HepG2 (cell line): Measurements from ENCODE around the gene STKLD1. TPM values are rescaled to one million over a fixed set of nuclear protein-coding genes. Genes with fewer than 3 reads are reported as not detected.
"Not testable (repeated sequence)": the region's sequence is repeated elsewhere in the genome, so short reads cannot be mapped to it uniquely, and the experiment has no call there.

Experiments
- ATAC-seq: fragments of 200-7000 bp; cut with Tn5 transposase; 3 replicates; pipeline ENCODE4 v1.9.1; 2020; ENCODE audit warnings: mild to moderate bottlenecking, moderate library complexity
- BruUV-seq: library from RNA; stranded (reverse); fragments of 400-500 nt; replicated peaks from 2 replicates; lab custom pipeline; 2021; lab: Mats Ljungman, UMichigan
- CTCF ChIA-PET: fragments of 300-600 bp; formaldehyde crosslinking; extraction: SDS; loops from one replicate; lab custom pipeline; 2021; ENCODE audit warnings: low total read pairs, inconsistent platforms, low intra/inter-chr PET ratio; lab: Yijun Ruan, JAX
- POLR2A ChIA-PET: fragments of 350-600 bp; sonication (Branson Sonifier 250); formaldehyde crosslinking; loops from one replicate; lab custom pipeline; 2020; ENCODE audit warnings: antibody characterized with exemption, inconsistent platforms; lab: Yijun Ruan, JAX
- DNase-seq: peaks from one replicate; pipeline ENCODE4 v3.0.0-alpha.2; 2015; ENCODE audit warnings: low spot score
- FAIRE-seq: peaks from 3 replicates; lab custom pipeline; 2011; peaks lifted over from hg19 to GRCh38; lab: Jason Lieb, UNC
- H2AFZ ChIP-seq: one replicate; pipeline ENCODE4 v1.6.1; 2011; ENCODE audit warnings: low read length, inconsistent platforms
- H3K27ac ChIP-seq: fragments of 300-600 bp; 3 replicates; pipeline ENCODE4 v1.8.0; 2011; ENCODE audit warnings: mixed run types, mild to moderate bottlenecking, mixed read lengths, low read length, inconsistent platforms; ENCODE audit not compliant: insufficient read depth; ENCODE audit errors: extremely low read length
- H3K27me3 ChIP-seq, 2 experiments: fragments of 200-600 bp in 1 of 2; 2 replicates in 1 of 2; 3 replicates in 1 of 2; pipeline versions ENCODE4 v1.6.0 to v1.8.0; 2011; ENCODE audit warnings: low read length in 2 of 2, mild to moderate bottlenecking in 2 of 2, moderate library complexity in 2 of 2, inconsistent platforms in 1 of 2; ENCODE audit not compliant: insufficient read depth in 2 of 2, control insufficient read depth in 1 of 2
- H3K36me3 ChIP-seq, 2 experiments: fragments of 200-600 bp in 1 of 2; replicated peaks in 1 of 2; 2 replicates in 1 of 2; 3 replicates in 1 of 2; pipeline versions ENCODE4 v1.5.1 to v1.8.0; 2011; ENCODE audit warnings: low read length in 2 of 2, inconsistent platforms in 1 of 2; ENCODE audit not compliant: insufficient read depth in 2 of 2, control insufficient read depth in 1 of 2
- H3K4me1 ChIP-seq: 2 replicates; pipeline ENCODE4 v1.5.1; 2012; ENCODE audit warnings: low read length, inconsistent platforms; ENCODE audit not compliant: insufficient read depth
- H3K4me2 ChIP-seq: 2 replicates; pipeline ENCODE4 v1.6.0; 2011; ENCODE audit warnings: low read depth, low read length, inconsistent platforms
- H3K4me3 ChIP-seq, 3 experiments: fragments of 200-600 bp in 1 of 3; sonication (generic), shearing (Covaris generic) in 1 of 3; replicated peaks in 1 of 3; 2 replicates each; pipeline ENCODE4 v1.5.1; 2011 to 2016; ENCODE audit warnings: low read length in 3 of 3, inconsistent platforms in 2 of 3, low read depth in 2 of 3, mild to moderate bottlenecking in 2 of 3, control low read depth in 1 of 3, mixed read lengths in 1 of 3; ENCODE audit not compliant: insufficient read depth in 1 of 3
- H3K79me2 ChIP-seq: one replicate; pipeline ENCODE4 v1.6.1; 2011; ENCODE audit warnings: low read length, inconsistent platforms; ENCODE audit not compliant: insufficient read depth
- H3K9ac ChIP-seq: 2 replicates; pipeline ENCODE4 v1.6.0; 2011; ENCODE audit warnings: mild to moderate bottlenecking, low read depth, low read length, inconsistent platforms; ENCODE audit not compliant: insufficient read depth
- H3K9me3 ChIP-seq: 2 replicates; pipeline ENCODE4 v1.5.1; 2012; ENCODE audit warnings: mild to moderate bottlenecking, low read length
- H4K20me1 ChIP-seq: 2 replicates; pipeline ENCODE4 v1.6.0; 2011; ENCODE audit warnings: inconsistent platforms, mild to moderate bottlenecking, low read length, moderate library complexity; ENCODE audit not compliant: insufficient read depth
- CBX2 ChIP-seq, 2 experiments: fragments of 200-600 bp in 1 of 2; sonication (generic); formaldehyde crosslinking in 1 of 2; IDR thresholded peaks; 2 replicates each; pipeline versions ENCODE4 v1.7.0 to v1.8.1; 2018 to 2022; ENCODE audit warnings: low read depth in 2 of 2, low read length in 1 of 2, mild to moderate bottlenecking in 1 of 2, missing genetic modification reagents in 1 of 2
- CENPBD1 ChIP-seq: sonication (generic); formaldehyde crosslinking; IDR thresholded peaks from 2 replicates; pipeline ENCODE4 v1.8.0; 2022; ENCODE audit warnings: missing genetic modification reagents, low read depth, mild to moderate bottlenecking, borderline replicate concordance
- RBFOX2 ChIP-seq: fragments of 200-400 bp; formaldehyde crosslinking; IDR thresholded peaks from 2 replicates; pipeline ENCODE4 v1.6.1; 2017; ENCODE audit warnings: low read depth, mild to moderate bottlenecking, low read length
- ZNF142 ChIP-seq: sonication (generic); formaldehyde crosslinking; IDR thresholded peaks from 2 replicates; pipeline ENCODE4 v1.4.0; 2020; ENCODE audit warnings: missing genetic modification reagents
- ZNF879 ChIP-seq: sonication (generic); formaldehyde crosslinking; IDR thresholded peaks from 2 replicates; pipeline ENCODE4 v1.8.1; 2023; ENCODE audit warnings: missing genetic modification reagents
- WGBS: methylation state at CpG from one replicate; pipeline ENCODE4 v1.1.6; 2017; ENCODE audit warnings: low lambda C conversion rate; 5-methylcytosine and 5-hydroxymethylcytosine counted together
- in situ Hi-C: cut with HindIII; loops from 2 replicates; pipeline ENCODE4 v1.10.0; 2017; ENCODE audit warnings: low pct_unique_long_range_greater_than_20kb; ENCODE audit not compliant: extremely low pct_ligation_motif_present
- intact Hi-C: fragments of 100-400 bp; cut with micrococcal nuclease; formaldehyde crosslinking; loops from one replicate; pipeline ENCODE4 v1.10.0; 2022; ENCODE audit not compliant: unreplicated experiment
- polyA plus RNA-seq, 8 experiments: library from polyadenylated mRNA; depleted of rRNA in 3 of 8; stranded (reverse) in 7 of 8; unstranded in 1 of 8; fragments of >200 nt; fragmentation: Illumina TruSeq in 4 of 8; extraction: Trizol in 4 of 8; gene quantifications; 2 replicates each; pipeline versions ENCODE4 v1.2.1 to v1.2.3, GENCODE V29; 2011 to 2016; ENCODE audit warnings: low read depth in 4 of 8, missing spikeins in 1 of 8, mixed read lengths in 1 of 8; ENCODE audit not compliant: insufficient read depth in 1 of 8
- total RNA-seq, 5 experiments: library from RNA; depleted of rRNA; stranded (reverse); fragments of >200 nt; fragmentation: Illumina TruSeq; extraction: Trizol; gene quantifications; 2 replicates each; pipeline ENCODE4 v1.2.3, GENCODE V29; 2016; ENCODE audit warnings: low read depth in 1 of 5
- TF ChIP-seq, protein P1 (sequence below): sonication (generic); formaldehyde crosslinking; IDR thresholded peaks from 2 replicates; pipeline ENCODE4 v1.9.0; 2021; ENCODE audit warnings: missing genetic modification reagents, borderline replicate concordance
- TF ChIP-seq, protein P2 (sequence below): sonication (generic); formaldehyde crosslinking; IDR thresholded peaks from 2 replicates; pipeline ENCODE4 v1.9.0; 2022; ENCODE audit warnings: missing genetic modification reagents, mild to moderate bottlenecking, borderline replicate concordance

Gene STKLD1
- total and polyA plus RNA-seq, 2 of the 13 experiments (the other 11 are each of a cell fraction or from before 2014, with no cell fraction given) = 1.5 to 2.2 TPM

DNA sequence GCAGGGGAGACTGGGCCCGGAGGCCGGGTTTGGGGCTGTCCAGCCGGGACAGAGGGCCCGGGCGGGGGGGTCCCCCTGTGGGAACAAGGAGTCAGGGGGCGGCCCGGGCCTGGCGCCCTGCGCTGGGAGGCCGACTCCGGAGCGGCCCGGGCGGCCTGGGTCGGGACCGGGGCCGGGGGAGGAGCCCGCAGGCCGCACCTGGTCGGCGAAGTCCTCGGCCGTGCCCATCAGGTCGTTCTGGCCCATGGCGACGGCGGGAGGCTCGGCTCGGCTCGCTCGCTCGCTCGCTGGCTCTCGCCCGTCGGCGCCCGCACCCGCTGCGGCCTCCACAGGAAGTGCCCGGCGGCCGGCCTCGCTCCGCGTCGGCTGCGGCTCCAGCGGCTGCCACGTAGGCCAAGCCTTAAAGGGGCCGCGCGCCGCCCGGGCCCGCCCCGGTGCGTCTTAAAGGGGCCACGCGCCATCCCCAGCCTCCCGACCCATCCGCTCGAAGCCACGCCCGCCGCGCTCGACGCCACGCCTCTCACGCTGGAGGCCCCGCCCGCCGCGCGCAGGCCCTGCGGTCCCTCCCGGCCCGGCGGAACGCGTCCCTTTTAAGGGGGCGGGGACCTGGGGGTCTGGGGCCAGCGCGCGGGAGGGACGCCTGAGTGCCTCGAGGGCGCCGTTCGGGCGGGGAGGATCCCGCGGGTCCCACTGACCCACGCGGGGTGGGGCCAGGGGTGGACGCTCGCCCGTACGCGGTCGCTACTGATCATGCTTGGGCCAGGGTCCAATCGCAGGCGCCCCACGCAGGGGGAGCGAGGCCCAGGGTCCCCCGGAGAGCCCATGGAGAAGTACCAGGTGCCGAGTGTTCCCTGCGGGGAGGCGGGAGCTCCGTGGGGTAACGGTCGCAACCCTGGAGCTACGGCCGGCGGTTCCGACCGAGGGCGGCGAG is at the start of gene STKLD1, which contains the start of gene SURF4 (continued):
- TF ChIP-seq ZNF142 (CRISPR knock-in tag) = peak; percentile 76; the same call in 1 of the 2 replicates
- 0 out of 2 replicates have a peak, but pooled peaks have one; percentile 55 for TF ChIP-seq ZNF879 (CRISPR knock-in tag)
- no peak; the same call in 1 of the 2 replicates for TF ChIP-seq CENPBD1
- TF ChIP-seq, protein P1, sequence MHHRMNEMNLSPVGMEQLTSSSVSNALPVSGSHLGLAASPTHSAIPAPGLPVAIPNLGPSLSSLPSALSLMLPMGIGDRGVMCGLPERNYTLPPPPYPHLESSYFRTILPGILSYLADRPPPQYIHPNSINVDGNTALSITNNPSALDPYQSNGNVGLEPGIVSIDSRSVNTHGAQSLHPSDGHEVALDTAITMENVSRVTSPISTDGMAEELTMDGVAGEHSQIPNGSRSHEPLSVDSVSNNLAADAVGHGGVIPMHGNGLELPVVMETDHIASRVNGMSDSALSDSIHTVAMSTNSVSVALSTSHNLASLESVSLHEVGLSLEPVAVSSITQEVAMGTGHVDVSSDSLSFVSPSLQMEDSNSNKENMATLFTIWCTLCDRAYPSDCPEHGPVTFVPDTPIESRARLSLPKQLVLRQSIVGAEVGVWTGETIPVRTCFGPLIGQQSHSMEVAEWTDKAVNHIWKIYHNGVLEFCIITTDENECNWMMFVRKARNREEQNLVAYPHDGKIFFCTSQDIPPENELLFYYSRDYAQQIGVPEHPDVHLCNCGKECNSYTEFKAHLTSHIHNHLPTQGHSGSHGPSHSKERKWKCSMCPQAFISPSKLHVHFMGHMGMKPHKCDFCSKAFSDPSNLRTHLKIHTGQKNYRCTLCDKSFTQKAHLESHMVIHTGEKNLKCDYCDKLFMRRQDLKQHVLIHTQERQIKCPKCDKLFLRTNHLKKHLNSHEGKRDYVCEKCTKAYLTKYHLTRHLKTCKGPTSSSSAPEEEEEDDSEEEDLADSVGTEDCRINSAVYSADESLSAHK (CRISPR knock-in tag) = no peak
- no peak for TF ChIP-seq CBX2 (IDR thresholded peaks at IDR 0.05; ENCODE audit: low read depth, low read length)
- TF ChIP-seq CBX2 (CRISPR knock-in tag; IDR thresholded peaks at IDR 0.05; ENCODE audit: low read depth) = peak; percentile 72; the same call in 1 of the 2 replicates
- TF ChIP-seq, protein P2, sequence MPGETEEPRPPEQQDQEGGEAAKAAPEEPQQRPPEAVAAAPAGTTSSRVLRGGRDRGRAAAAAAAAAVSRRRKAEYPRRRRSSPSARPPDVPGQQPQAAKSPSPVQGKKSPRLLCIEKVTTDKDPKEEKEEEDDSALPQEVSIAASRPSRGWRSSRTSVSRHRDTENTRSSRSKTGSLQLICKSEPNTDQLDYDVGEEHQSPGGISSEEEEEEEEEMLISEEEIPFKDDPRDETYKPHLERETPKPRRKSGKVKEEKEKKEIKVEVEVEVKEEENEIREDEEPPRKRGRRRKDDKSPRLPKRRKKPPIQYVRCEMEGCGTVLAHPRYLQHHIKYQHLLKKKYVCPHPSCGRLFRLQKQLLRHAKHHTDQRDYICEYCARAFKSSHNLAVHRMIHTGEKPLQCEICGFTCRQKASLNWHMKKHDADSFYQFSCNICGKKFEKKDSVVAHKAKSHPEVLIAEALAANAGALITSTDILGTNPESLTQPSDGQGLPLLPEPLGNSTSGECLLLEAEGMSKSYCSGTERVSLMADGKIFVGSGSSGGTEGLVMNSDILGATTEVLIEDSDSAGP = peak; percentile 99
- TF ChIP-seq RBFOX2 = peak; percentile 95

GRCh38 chr9:133327021-133327420 is 49.1 kb upstream of the STKLD1 start:
- H3K36me3 ChIP-seq = peaks cover 3 to 13% of the 10 kb centered on the region in 2 experiments; a peak in 3 of 5 replicates
- H3K9ac ChIP-seq, H3K9me3 ChIP-seq, BruUV-seq, intact Hi-C loops, FAIRE-seq, CTCF ChIA-PET, H3K27me3 ChIP-seq, H4K20me1 ChIP-seq, DNase-seq, H3K4me1 ChIP-seq, H3K79me2 ChIP-seq, ATAC-seq, H3K4me3 ChIP-seq, H2AFZ ChIP-seq, H3K4me2 ChIP-seq, H3K27ac ChIP-seq, POLR2A ChIA-PET: not testable (repeated sequence)
- 44% methylated on average over 6 of the region's 6 CpGs for WGBS
- in situ Hi-C loops = loop anchor here (10.0 kb wide), 1 partner anchor 82 kb away; no protein-coding TSS in a partner anchor
